Endodermal cell (in vitro differentiated cells): Measurements from ENCODE around the gene PPP4R1. TPM values are rescaled to one million over a fixed set of nuclear protein-coding genes. Genes with fewer than 3 reads are reported as not detected.

Source experiments
- DNase-seq: peaks from one replicate; pipeline ENCODE4 v3.0.0-alpha.2; 2017
- H3K27ac ChIP-seq: 2 replicates; pipeline ENCODE4 v1.5.1; 2013; ENCODE audit warnings: mild to moderate bottlenecking, low read depth, low read length, moderate library complexity
- H3K27me3 ChIP-seq: 2 replicates; pipeline ENCODE4 v1.6.1; 2013; ENCODE audit warnings: mild to moderate bottlenecking, low read length, moderate library complexity; ENCODE audit not compliant: insufficient read depth, control insufficient read depth, poor library complexity, severe bottlenecking
- H3K36me3 ChIP-seq: 2 replicates; pipeline ENCODE4 v1.7.0; 2013; ENCODE audit warnings: mild to moderate bottlenecking, low read length, moderate library complexity; ENCODE audit not compliant: control insufficient read depth, insufficient read depth
- H3K4me1 ChIP-seq: one replicate; pipeline ENCODE4 v1.7.0; 2013; ENCODE audit warnings: low read length; ENCODE audit not compliant: control insufficient read depth, insufficient read depth
- H3K4me3 ChIP-seq: 2 replicates; pipeline ENCODE4 v1.5.1; 2013; ENCODE audit warnings: mild to moderate bottlenecking, low read length, moderate library complexity
- H3K9ac ChIP-seq: 2 replicates; pipeline ENCODE4 v1.6.1; 2013; ENCODE audit warnings: mild to moderate bottlenecking, low read length, moderate library complexity; ENCODE audit not compliant: poor library complexity, severe bottlenecking; ENCODE audit errors: extremely low read depth
- H3K9me3 ChIP-seq: 2 replicates; pipeline ENCODE4 v1.6.1; 2013; ENCODE audit warnings: mild to moderate bottlenecking, low read length, moderate library complexity; ENCODE audit not compliant: control insufficient read depth
- H3K27ac Mint-ChIP-seq: 2 replicates; pipeline ENCODE4 v1.8.0; 2020; ENCODE audit warnings: mixed read lengths
- H3K27me3 Mint-ChIP-seq: 2 replicates; pipeline ENCODE4 v1.8.0; 2021; ENCODE audit warnings: mild to moderate bottlenecking, mixed read lengths; ENCODE audit not compliant: insufficient read depth
- H3K36me3 Mint-ChIP-seq: 2 replicates; pipeline ENCODE4 v1.8.0; 2020; ENCODE audit warnings: low read depth, mixed read lengths
- H3K4me1 Mint-ChIP-seq: 2 replicates; pipeline ENCODE4 v1.8.0; 2020; ENCODE audit warnings: mixed read lengths
- H3K4me3 Mint-ChIP-seq: 2 replicates; pipeline ENCODE4 v1.8.0; 2020; ENCODE audit warnings: mild to moderate bottlenecking, moderate library complexity, mixed read lengths
- H3K9me3 Mint-ChIP-seq: 2 replicates; pipeline ENCODE4 v1.8.0; 2020; ENCODE audit warnings: mild to moderate bottlenecking, mixed read lengths
- WGBS, 2 experiments: methylation state at CpG; one replicate each; pipeline versions ENCODE4 v1.1.5 to v1.1.7; 2013; ENCODE audit warnings: missing lambda C conversion rate in 2 of 2, mixed read lengths in 1 of 2; ENCODE audit not compliant: insufficient coverage in 1 of 2, insufficient read length in 1 of 2; 5-methylcytosine and 5-hydroxymethylcytosine counted together
- total RNA-seq, 2 donors: library from RNA; stranded (reverse); fragmentation: NEBNext Ultra II Directional in 1 of 2; extraction: Animal tissue kit (Norgen Biotek cat#: 25700) in 1 of 2; gene quantifications; 2 replicates in 1 of 2; 3 replicates in 1 of 2; pipeline ENCODE4 v1.2.1, GENCODE V29; 2021
- TF ChIP-seq, protein P1 (sequence below): fragments of 200-600 bp; sonication (generic); conservative IDR thresholded peaks from 2 replicates; pipeline ENCODE4 v1.5.0; 2021; ENCODE audit warnings: antibody characterized with exemption, mild to moderate bottlenecking

Gene PPP4R1
- total RNA-seq, 2 donors from 2014 or later = 85.8 to 116 TPM

DNA sequence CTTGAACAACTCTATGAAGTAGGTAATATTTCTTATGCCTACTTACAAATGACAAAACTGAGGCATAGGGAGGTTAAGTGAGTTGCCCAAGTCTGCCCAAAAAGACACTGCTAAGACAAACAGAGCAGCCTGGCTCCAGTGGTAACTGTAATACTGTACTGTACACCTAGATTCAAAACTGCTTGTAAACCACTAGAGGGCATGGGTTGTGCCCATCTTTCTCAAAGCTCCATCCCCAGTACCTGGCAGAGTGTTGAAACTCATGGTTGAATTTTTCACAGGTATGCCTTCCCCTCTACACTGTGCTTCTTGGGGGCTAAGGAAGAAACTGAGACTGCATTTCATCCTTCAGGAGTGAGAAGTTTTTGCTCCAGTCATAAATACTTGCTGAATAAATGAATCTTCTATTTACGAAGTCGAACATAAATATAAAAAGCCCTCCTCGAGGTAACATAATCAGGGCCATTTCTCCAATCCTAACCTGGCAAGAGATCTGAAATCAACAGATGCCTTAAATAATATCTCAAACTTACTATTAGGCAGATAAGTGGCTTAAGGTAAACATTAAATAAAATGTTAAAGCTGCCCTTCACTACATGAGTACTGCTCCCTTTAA is 2.0 kb downstream of the PPP4R1 start:
- TF ChIP-seq, protein P1, sequence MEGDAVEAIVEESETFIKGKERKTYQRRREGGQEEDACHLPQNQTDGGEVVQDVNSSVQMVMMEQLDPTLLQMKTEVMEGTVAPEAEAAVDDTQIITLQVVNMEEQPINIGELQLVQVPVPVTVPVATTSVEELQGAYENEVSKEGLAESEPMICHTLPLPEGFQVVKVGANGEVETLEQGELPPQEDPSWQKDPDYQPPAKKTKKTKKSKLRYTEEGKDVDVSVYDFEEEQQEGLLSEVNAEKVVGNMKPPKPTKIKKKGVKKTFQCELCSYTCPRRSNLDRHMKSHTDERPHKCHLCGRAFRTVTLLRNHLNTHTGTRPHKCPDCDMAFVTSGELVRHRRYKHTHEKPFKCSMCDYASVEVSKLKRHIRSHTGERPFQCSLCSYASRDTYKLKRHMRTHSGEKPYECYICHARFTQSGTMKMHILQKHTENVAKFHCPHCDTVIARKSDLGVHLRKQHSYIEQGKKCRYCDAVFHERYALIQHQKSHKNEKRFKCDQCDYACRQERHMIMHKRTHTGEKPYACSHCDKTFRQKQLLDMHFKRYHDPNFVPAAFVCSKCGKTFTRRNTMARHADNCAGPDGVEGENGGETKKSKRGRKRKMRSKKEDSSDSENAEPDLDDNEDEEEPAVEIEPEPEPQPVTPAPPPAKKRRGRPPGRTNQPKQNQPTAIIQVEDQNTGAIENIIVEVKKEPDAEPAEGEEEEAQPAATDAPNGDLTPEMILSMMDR = peak; percentile 71
- peak overlapping the region; percentile 89 for H3K4me3 Mint-ChIP-seq
- no peak for DNase-seq

DNA sequence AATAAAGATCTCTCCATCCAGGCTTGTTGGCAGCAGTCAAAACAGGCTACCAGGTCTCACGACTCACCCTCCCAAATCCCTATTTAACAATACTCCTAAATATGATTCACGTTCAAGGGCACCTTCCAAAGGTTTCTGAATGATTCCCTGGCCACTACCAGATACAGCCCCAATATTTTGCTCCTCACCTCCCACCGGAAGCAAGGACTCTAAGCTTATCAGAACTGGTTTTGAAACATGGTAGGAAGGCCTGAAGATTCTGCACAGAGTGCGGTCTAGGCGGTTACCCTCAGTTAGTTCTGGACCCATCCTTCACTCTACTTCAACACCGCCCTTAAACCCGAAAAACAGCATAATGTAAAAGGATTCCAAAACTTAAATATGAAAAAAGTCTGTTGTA is 5.2 kb downstream of the PPP4R1 start:
- Mint-ChIP-seq H3K4me3 (no peak overlapping the region), H3K9me3 (peaks cover 5% of the 10 kb centered on the region), H3K4me1 (peaks cover 34% of the 10 kb centered on the region), H3K27ac (peak overlapping the region; percentile 2), H3K36me3 (peaks cover 32% of the 10 kb centered on the region), H3K27me3 (no peaks in the 10 kb centered on the region)
- no peak for DNase-seq
- Histone ChIP-seq H3K4me3 (no peak overlapping the region), H3K9ac (no peak overlapping the region), H3K27me3 (no peaks in the 10 kb centered on the region), H3K4me1 (no peaks in the 10 kb centered on the region), H3K27ac (no peak overlapping the region), H3K9me3 (no peaks in the 10 kb centered on the region), H3K36me3 (peaks cover 23% of the 10 kb centered on the region)
- TF ChIP-seq, protein P1 = no peak
- 84 to 100% methylated on average over 4 to 7 of the region's 7 CpGs for WGBS, 2 experiments

More for the DNA sequence above, 2.0 kb downstream of the PPP4R1 start:
- Histone ChIP-seq H3K36me3 (peaks cover 12% of the 10 kb centered on the region), H3K27me3 (no peaks in the 10 kb centered on the region), H3K4me3 (peak overlapping the region; percentile 93), H3K9me3 (no peaks in the 10 kb centered on the region), H3K9ac (no peak overlapping the region), H3K4me1 (no peaks in the 10 kb centered on the region), H3K27ac (no peak overlapping the region)
- peaks cover 20% of the 10 kb centered on the region for H3K36me3 Mint-ChIP-seq
- H3K27me3 Mint-ChIP-seq = no peaks in the 10 kb centered on the region
- H3K27ac Mint-ChIP-seq = no peak overlapping the region
- H3K9me3 Mint-ChIP-seq = no peaks in the 10 kb centered on the region
- peaks cover 43% of the 10 kb centered on the region for H3K4me1 Mint-ChIP-seq
- 87 to 100% methylated on average over 2 to 3 of the region's 3 CpGs for WGBS, 2 experiments

DNA sequence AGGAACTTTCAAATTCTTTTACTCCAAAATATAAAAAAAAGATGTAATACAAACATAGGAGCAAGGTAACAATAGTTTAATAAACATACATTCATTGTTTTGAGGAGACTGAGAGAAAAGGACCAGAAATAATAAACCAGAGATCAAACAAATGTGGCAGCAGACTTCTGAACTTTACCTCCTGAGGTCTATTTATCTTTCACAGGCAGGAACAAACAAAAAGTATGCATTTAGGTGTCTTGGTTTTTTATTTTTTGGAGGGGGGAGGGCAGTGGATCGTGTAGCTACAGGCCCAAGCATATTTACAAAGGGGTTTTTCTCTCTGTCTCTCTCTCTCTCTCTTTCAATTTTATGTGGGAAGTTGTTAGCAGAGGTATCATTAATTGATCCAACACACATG is 5.6 kb downstream of the PPP4R1 start:
- H3K9me3 ChIP-seq = no peaks in the 10 kb centered on the region
- TF ChIP-seq, protein P1 = no peak
- Mint-ChIP-seq H3K36me3 (peaks cover 36% of the 10 kb centered on the region), H3K27me3 (no peaks in the 10 kb centered on the region), H3K4me3 (no peak overlapping the region), H3K4me1 (peaks cover 34% of the 10 kb centered on the region), H3K27ac (peak overlapping the region; percentile 2), H3K9me3 (peaks cover 6% of the 10 kb centered on the region)
- H3K9ac ChIP-seq = no peak overlapping the region
- no CpG with 5 or more reads among the region's 1 CpG for WGBS, 2 experiments
- no peak overlapping the region for H3K4me3 ChIP-seq
- peaks cover 23% of the 10 kb centered on the region for H3K36me3 ChIP-seq
- H3K27me3 ChIP-seq = no peaks in the 10 kb centered on the region
- no peak overlapping the region for H3K27ac ChIP-seq
- DNase-seq = no peak
- no peaks in the 10 kb centered on the region for H3K4me1 ChIP-seq
